Prostate gland (tissue), 2 donors: ENCODE data around the gene ACTRT2. TPM values are rescaled to one million over a fixed set of nuclear protein-coding genes. Genes with fewer than 3 reads are reported as not detected.

ENCODE experiments used
- DNase-seq: peaks from one replicate; pipeline ENCODE4 v3.0.0-alpha.2; 2019; ENCODE audit warnings: low spot score
- H3K27ac ChIP-seq, 2 donors: fragments of 200-600 bp; sonication (generic); 2 replicates each; pipeline ENCODE4 v1.5.1; 2017 to 2019
- H3K27me3 ChIP-seq: fragments of 200-600 bp; sonication (generic); replicated peaks from 2 replicates; pipeline ENCODE4 v1.5.1; 2019; ENCODE audit not compliant: insufficient read depth
- H3K36me3 ChIP-seq, 2 donors: fragments of 200-600 bp; sonication (generic); 1 replicate in 1 of 2; 2 replicates in 1 of 2; pipeline versions ENCODE4 v1.5.1 to v1.8.1; 2017 to 2019
- H3K4me1 ChIP-seq: fragments of 200-600 bp; sonication (generic); replicated peaks from 2 replicates; pipeline ENCODE4 v1.5.1; 2019
- H3K4me3 ChIP-seq, 2 donors: fragments of 200-600 bp; sonication (generic); 2 replicates each; pipeline ENCODE4 v1.5.1; 2017 to 2019
- H3K9me3 ChIP-seq: fragments of 200-600 bp; sonication (generic); 2 replicates; pipeline ENCODE4 v1.5.1; 2017
- POLR2A ChIP-seq: fragments of 450-650 bp; IDR thresholded peaks from one replicate; pipeline ENCODE4 v1.6.1; 2016; ENCODE audit warnings: antibody characterized with exemption, mild to moderate bottlenecking
- POLR2AphosphoS5 ChIP-seq: sonication (generic); formaldehyde crosslinking; IDR thresholded peaks from one replicate; pipeline ENCODE4 v1.6.1; 2017; ENCODE audit warnings: antibody characterized with exemption
- WGBS: methylation state at CpG from one replicate; pipeline ENCODE4 v1.1.5; 2018; 5-methylcytosine and 5-hydroxymethylcytosine counted together
- intact Hi-C: fragments of 100-400 bp; cut with DNase I; formaldehyde crosslinking; loops from one replicate; pipeline ENCODE4 v1.14.2; 2022
- total RNA-seq, 2 donors: library from RNA; depleted of rRNA; stranded (reverse); fragments of >200 nt; gene quantifications; one replicate each; pipeline ENCODE4 v1.1.0, GENCODE V29; 2016
- TF ChIP-seq, protein P1 (sequence below), 4 experiments: fragments of 200-600 bp in 2 of 4; fragments of 450-650 bp in 2 of 4; sonication (generic) in 2 of 4; IDR thresholded peaks; 1 replicate in 3 of 4; 2 replicates in 1 of 4; pipeline ENCODE4 v1.5.1; 2016 to 2019; ENCODE audit warnings: antibody characterized with exemption in 4 of 4, mild to moderate bottlenecking in 2 of 4, moderate library complexity in 2 of 4

Gene ACTRT2
- total RNA-seq, 2 donors from 2014 or later = 7.2 TPM; not detected in 1

DNA sequence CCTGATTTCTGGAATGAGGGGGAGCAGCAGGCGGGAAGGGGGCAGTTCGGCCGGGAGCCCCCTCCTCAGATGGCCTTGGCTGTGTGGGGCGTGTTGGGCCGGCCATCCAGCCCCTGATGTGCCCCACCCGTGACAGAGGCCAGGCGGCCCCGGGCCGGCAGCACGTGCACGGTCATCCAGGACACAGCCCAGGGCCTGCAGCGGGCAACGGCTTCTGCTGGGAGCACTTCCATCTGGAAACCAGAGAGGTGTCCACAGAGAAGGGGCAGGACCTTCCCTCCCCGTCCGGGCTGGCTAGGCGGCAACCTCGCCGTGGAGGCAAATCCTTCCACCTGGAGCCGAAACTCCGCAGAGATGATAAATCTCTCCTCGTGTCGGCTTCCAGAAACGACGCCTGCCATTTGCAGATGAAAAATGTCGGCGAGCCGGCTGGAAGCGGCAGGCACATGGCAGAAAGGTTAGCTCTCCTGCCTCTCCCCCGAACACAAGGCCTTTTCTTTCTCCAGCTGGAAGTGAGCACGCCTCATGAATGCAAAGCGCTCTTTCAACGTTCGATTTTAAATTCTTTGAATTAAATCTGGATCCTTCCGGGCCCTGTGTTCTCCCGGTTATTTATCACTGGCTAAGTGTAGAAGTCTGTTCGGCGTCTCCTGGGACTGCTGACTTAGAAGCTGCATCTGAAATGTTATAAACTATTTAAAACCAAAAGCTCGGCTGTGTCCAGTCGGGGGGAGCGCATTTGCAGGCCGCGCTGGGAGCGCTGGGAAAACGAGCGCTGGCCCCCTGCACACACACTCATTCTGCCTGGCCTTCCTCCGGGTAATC is 9.4 kb upstream of the ACTRT2 start:
- 46% methylated on average over 46 of the region's 46 CpGs for WGBS
- H3K4me1 ChIP-seq = no peaks in the 10 kb centered on the region
- H3K27ac ChIP-seq = no peak overlapping the region
- H3K36me3 ChIP-seq = no peaks in the 10 kb centered on the region
- DNase-seq = no peak
- intact Hi-C loops = loop anchor here (2.0 to 5.0 kb wide), 2 partner anchors 270 to 399 kb away; no protein-coding TSS in a partner anchor
- peaks cover 21% of the 10 kb centered on the region for H3K27me3 ChIP-seq
- no peaks in the 10 kb centered on the region for H3K9me3 ChIP-seq
- no peak for TF ChIP-seq POLR2AphosphoS5
- TF ChIP-seq, protein P1, sequence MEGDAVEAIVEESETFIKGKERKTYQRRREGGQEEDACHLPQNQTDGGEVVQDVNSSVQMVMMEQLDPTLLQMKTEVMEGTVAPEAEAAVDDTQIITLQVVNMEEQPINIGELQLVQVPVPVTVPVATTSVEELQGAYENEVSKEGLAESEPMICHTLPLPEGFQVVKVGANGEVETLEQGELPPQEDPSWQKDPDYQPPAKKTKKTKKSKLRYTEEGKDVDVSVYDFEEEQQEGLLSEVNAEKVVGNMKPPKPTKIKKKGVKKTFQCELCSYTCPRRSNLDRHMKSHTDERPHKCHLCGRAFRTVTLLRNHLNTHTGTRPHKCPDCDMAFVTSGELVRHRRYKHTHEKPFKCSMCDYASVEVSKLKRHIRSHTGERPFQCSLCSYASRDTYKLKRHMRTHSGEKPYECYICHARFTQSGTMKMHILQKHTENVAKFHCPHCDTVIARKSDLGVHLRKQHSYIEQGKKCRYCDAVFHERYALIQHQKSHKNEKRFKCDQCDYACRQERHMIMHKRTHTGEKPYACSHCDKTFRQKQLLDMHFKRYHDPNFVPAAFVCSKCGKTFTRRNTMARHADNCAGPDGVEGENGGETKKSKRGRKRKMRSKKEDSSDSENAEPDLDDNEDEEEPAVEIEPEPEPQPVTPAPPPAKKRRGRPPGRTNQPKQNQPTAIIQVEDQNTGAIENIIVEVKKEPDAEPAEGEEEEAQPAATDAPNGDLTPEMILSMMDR (IDR thresholded peaks at IDR 0.05) = no peak
- TF ChIP-seq POLR2A = no peak
- no peak overlapping the region for H3K4me3 ChIP-seq

DNA sequence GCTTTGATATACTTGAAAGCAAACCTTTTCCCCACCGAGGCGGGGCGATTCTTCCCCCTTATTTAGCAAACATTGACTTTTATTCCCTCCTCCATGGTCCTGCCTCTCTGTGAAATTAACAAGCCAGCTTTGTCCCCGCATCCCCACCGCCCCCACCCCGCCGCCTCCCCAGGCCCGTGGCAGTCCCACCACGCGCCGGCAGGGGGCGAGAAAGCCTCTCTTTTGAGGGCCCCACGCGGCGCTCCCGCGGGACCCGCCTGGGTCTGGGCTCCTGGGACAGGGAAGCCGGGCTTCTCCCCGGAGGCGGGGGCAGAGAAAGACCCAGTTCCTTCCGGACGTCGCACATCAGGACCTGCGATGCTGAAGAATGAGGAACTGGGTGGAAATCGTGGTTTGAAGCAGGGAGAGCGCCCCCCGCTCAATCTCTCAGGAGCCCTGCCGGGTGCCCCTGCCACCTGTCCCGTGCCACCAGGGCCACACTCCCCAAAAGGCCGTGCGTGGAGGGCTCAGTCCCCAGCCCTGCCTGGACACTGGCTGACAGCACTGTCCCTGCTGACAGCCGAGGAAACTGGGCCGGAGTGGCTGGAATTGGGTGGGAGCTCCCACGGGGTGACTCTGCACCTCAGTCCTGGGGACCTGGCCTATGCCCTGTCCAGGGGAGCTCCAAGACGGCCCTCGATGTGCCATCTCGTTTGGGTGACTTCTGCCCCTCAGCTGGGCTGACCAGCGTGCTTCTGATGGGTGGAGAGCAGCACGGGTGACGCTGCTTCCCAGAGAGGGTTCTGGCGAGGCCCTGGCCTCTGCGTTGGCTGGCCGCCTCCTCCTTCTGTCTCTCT is 8.6 kb upstream of the ACTRT2 start:
- 26% methylated on average over 44 of the region's 44 CpGs for WGBS
- Histone ChIP-seq H3K4me1 (no peaks in the 10 kb centered on the region), H3K36me3 (no peaks in the 10 kb centered on the region), H3K27me3 (peaks cover 26% of the 10 kb centered on the region), H3K4me3 (no peak overlapping the region), H3K9me3 (no peaks in the 10 kb centered on the region), H3K27ac (no peak overlapping the region)
- no peak for TF ChIP-seq POLR2AphosphoS5
- TF ChIP-seq POLR2A = no peak
- TF ChIP-seq, protein P1 (IDR thresholded peaks at IDR 0.05) = peak; percentile 54 to 93 (median 76)
- peak; percentile 33 for DNase-seq
- intact Hi-C loops = loop anchor here (5.0 kb wide), 1 partner anchor 270 kb away; no protein-coding TSS in a partner anchor

DNA sequence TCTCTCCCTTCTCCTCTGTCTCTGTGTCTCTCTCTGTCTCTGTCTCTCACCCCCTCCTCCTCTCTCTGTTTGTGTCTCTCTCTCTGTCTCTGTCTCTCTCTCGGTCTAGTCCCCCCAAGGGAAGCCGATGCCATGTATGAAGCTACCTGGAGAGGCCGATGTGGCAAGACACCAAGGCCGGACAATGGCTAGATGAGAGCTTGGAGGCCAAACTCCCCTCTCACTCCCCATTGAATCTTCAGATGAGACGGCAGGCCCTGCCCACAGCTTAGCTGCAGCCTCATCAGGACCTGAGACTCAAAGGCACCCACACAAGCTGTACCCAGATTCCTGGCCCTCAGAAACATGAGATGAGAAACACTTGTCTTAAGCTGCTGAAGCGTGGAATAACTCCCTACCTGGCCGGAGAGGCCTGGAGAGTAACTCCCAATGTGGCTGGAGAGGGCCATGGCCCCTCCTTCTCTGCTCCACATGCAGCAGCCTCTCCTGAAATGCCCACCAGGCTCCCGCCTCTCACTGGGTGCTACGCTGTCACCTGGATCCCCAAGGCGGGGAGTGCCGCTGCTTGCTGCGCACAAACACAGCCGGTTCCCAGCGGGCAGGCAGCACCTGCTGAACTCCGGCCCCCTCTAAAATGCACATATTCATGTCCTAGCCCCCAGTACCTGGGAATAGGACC is 7.8 kb upstream of the ACTRT2 start:
- no peaks in the 10 kb centered on the region for H3K4me1 ChIP-seq
- intact Hi-C loops = loop anchor here (5.0 kb wide), 1 partner anchor 269 kb away; no protein-coding TSS in a partner anchor
- TF ChIP-seq, protein P1 (IDR thresholded peaks at IDR 0.05) = no peak
- TF ChIP-seq POLR2AphosphoS5 (no peak), POLR2A (no peak)
- no peak overlapping the region for H3K4me3 ChIP-seq
- no peaks in the 10 kb centered on the region for H3K36me3 ChIP-seq
- H3K9me3 ChIP-seq = no peaks in the 10 kb centered on the region
- 79% methylated on average over 15 of the region's 15 CpGs for WGBS
- H3K27ac ChIP-seq = no peak overlapping the region
- no peak for DNase-seq
- H3K27me3 ChIP-seq = peaks cover 26% of the 10 kb centered on the region

DNA sequence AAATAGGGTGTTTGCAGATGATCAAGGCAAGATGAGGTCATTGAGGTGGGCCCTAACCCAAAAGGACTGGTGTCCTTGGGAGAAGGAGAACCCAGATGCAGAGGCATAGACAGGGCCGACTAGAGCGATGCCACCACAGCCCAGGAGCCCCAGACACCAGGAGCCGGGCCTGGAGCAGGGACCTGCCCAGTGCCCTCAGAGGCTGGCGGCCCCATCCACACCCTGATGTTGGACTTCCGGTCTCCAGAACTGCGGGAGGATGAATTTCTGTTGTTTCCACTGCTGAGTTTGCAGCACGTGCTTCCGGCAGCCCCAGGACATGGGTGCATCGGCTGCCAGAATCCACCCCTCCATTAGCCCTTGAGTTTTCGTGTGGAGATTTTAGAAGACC is 7.2 kb upstream of the ACTRT2 start:
- no peak for DNase-seq
- WGBS = 82% methylated on average over 10 of the region's 10 CpGs
- no peak overlapping the region for H3K4me3 ChIP-seq

More for the DNA sequence above, 7.2 kb upstream of the ACTRT2 start:
- no peaks in the 10 kb centered on the region for H3K9me3 ChIP-seq
- TF ChIP-seq, protein P1 (IDR thresholded peaks at IDR 0.05) = no peak
- TF ChIP-seq POLR2AphosphoS5 = no peak
- TF ChIP-seq POLR2A = no peak
- H3K36me3 ChIP-seq = no peaks in the 10 kb centered on the region
- peaks cover 26% of the 10 kb centered on the region for H3K27me3 ChIP-seq
- H3K27ac ChIP-seq = no peak overlapping the region
- intact Hi-C loops = loop anchor here (5.0 kb wide), 1 partner anchor 268 kb away; no protein-coding TSS in a partner anchor
- H3K4me1 ChIP-seq = no peaks in the 10 kb centered on the region
